GM21723 (cell line): ENCODE measurements around the gene NALCN.
A peak's percentile ranks its signal among the peaks of the same experiment; 100 is the strongest.

Experiments used
- ATAC-seq: cut with Tn5 transposase; IDR thresholded peaks from one replicate; pipeline ENCODE4 v1.9.1; 2021; ENCODE audit warnings: mild to moderate bottlenecking, moderate library complexity; ENCODE audit not compliant: unreplicated experiment

Gene NALCN

DNA sequence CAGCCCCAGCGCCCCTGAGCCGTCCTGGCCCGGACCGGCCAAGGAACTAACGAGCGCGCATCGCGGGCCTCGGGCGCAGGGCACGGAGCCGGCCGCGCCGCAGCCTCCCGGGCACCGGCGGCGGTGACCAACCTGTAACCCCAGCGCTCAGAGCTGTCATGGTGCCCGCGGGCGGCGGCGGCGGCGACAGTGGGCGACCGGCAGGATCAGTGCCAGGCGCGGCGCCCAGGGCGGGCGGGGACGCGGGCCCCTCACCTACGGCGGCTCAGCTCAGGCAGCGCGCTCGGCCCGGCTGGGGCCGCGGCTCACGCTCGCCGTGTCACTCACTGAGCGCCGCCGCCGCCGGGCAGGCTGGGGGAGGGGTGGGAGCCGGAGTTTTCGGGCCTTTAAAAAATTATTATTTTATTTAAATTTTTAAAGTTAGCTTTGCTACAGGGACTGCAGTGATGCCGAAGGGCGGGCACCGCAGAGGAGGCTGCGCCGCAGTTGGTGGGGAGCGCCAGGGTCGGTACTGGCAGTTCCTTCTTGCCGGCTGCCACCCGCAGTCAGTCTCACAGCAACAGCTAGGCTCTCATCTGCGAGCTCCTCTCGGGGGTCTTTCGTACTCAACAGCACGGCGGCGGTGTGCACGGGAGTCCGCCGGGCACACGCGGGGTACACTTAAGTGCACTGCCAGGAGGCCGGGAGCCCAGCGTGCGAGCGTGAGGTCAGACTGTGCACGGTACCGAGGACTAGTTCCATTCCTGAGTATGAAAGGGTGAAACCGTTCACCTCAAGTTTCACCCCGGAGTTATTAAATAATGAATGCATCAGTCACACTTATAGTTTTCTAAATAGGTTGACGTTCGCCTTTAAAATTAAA lies at the start of gene NALCN:
NALCN (minus strand) TSS at position 328 of the 862 bp plus-strand sequence. CDS start 17,382 bp downstream, outside the sequence.
- no peak for ATAC-seq

- ATAC-seq: no peak
Measured at GRCh38 chr13:101465877-101466276, 49.6 kb upstream of the NALCN start.

- no peak for ATAC-seq
Measured at GRCh38 chr13:101457176-101457575, 40.9 kb upstream of the NALCN start.

DNA sequence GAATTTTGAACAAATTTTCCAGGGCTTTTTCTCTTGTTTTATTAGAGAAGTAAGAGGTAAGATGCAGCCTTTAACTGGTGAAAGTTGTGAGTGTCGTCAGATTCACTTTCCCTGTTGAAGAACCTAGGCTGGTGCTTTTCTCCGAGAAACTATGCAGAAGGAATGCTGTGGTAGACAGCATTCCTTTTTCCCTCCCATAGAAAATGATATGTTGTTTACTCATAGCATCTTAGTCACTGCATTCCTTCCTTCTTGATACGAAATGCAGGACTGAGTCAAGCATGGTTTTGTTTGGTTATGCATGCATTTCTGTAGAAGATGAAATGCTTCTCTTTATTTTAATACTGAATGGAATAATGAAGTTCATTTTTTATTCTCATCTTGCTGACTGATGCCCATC lies 39.6 kb upstream of the NALCN start:
- ATAC-seq: no peak

- no peak for ATAC-seq
Measured at GRCh38 chr13:101454767-101455166, 38.5 kb upstream of the NALCN start.

DNA sequence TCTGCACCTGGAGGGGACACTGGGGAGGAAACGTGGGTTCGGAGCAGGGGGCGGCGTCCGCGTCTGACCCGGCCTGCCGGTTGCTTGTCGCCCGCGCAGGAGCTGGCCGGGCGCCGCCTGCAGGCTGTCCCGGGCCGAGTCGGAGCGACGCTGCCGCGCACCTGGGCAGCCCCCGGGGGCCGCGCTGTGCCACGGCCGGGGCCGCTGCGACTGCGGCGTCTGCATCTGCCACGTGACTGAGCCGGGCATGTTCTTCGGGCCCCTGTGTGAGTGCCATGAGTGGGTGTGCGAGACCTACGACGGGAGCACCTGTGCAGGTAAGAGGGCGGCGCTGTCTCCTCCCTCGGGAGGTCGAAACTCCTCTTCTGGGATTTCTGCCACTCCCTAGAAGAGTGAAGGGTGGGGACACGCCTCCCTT lies 37.5 kb upstream of the NALCN start:
- peak; percentile 60 for ATAC-seq

- ATAC-seq: peak; percentile 85
Measured at GRCh38 chr13:101452519-101453485, 36.5 kb upstream of the NALCN start, which contains the start of gene ITGBL1. Gene ITGBL1 (plus strand): TSS chr13:101452675. CDS start chr13:101452834, 159 bp downstream.

DNA sequence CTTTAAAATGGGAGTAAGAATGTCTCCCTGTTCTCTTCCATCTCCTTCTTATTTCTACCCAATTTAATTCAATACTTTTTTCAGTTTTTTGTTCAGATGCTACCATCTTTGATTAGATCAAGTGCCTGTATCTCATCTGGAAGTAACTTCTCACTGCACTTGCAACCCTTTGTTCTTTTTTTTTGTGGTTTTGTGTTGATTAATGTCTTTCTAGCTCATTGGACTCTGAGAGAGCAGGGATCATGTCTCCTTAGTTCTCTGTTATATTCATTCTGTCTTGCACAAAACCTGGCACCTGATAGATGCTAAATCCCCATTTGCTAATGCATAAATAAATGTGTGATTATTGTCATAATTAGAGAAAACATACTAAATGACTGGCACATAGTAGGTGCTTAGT lies 35.3 kb upstream of the NALCN start:
- ATAC-seq: no peak

DNA sequence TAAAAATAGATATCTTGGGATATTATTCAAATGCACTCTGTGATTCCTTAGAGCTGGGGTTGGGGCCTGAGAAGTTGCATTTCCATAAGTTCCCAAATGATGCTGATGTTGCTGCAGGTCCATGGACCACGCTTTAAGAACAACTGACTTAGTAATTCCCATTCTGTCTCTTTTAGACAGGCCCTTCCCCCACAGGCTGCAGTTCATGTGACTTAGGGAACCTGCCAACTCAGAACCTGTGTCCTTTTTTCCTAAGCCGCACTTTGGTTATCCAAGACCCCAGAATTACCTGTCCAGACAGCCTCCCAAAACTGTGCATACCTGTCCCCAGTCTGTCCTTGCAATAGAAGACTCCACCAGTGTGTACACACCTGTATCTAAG lies 34.4 kb upstream of the NALCN start:
- ATAC-seq: no peak

- no peak for ATAC-seq
Measured at GRCh38 chr13:101449790-101450748, 33.8 kb upstream of the NALCN start.

DNA sequence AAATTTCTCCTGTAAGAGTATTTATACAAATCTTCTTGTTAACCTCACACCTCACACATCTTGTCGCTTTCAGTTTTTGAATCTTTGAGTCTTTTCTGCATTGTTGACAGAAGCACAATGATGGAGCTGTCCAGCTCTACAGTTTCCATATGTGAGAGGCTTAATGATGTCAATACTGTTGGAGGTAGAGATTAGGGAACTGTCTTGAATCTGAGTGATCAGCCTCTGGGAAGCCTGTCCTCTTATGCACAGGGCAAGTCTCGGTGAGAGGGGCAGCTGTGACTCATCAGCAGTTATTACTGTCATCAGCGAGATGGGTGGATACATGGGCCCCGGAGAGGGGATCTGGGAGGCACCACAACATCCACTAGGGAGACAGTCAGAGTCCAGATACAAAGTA lies 31.5 kb upstream of the NALCN start:
- ATAC-seq: no peak

DNA sequence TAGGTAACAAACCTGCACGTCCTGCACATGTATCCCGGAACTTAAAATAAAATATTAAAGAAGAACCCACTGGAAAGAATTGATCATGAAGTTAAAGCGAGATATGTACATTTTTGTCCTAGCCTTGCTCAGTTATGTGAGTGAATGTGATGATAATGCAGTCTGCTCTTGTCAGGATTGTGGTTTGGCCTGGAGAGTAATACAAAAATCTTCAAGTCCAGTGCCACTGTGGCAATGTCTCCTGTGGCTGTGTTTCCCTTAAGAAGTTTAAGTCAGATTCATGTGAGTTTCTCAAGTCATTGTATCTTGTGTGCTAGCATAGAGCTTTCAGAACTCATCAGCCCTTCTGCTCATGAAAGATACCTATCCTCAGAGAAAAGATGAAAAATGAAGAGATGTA lies 18.2 kb upstream of the NALCN start:
- no peak for ATAC-seq

GRCh38 chr13:101433895-101434294 lies 17.6 kb upstream of the NALCN start:
- ATAC-seq: no peak

- no peak for ATAC-seq
Measured at GRCh38 chr13:101429733-101430132, 13.4 kb upstream of the NALCN start.

DNA sequence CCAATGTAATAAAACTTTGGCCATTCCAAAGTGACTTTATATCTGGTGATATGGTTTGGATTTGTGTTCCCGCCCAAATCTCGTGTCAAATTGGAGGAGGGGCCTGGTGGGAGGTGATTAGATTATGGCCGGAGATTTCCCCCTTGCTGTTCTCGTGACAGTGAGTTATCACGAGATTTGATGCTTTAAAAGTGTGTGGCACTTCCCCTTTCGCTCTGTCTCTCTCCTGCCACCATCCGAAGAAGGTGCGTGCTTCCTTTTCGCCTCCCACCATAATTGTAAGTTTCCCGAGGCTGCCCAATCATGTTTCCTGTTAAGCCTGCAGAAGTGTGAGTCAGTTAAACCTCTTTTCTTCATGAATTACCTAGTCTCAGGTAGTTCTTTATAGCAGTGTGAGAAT lies 9.3 kb upstream of the NALCN start:
- ATAC-seq: no peak

DNA sequence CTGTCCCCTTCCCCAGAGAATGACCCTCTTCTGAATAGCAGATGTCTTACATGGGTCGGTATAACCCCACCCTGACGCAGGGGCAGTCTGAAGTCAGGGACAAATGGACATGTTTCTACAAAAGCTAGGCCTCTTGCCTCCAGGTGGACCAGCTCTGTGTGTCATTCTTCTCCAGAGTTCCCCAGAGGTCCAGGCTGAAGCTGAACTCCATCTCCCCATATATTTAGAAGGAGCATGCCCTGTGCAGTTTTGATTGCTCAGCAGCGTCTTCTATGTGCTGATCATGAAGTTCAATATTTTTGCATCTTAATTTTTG lies 8.8 kb upstream of the NALCN start:
- ATAC-seq: no peak

- ATAC-seq: no peak
Measured at GRCh38 chr13:101424381-101425155, 8.3 kb upstream of the NALCN start.

DNA sequence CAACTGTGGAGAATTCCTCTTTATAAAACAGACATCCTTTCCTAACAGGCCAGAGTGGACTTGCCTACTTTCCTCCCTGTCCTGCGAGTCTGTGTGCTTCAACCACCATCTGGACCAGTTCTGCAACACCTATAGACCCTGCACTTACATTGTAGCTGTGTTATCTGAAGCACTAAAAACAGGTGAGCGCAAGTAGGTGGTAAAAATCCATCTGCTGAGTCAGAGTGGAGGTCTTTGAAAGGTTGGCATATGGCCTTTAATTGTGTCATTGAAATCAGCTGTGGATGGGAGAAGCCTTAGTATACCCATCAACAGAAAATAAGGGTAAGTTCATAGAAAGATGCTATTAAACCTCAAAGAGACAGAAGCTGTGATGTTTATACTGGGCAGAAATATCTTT lies 7.6 kb upstream of the NALCN start:
- ATAC-seq: no peak

DNA sequence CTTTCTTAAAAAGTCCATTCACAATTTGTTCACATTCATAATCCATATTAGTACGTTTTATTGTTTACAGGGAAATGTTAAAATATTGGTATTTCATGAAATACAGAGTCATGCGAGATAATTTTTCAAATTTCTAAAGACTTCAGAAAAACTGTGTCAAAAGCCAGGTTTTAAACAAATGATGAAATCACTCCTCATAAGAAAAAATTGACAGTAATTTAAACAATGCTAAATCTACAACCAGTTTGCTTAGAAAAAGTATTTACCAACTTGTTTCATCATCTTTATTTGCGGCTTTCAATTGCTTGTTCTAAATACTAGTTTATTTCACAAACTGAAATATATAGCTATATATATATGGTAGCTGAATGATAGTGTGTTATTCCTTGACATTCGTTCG lies 1.2 kb upstream of the NALCN start:
- no peak for ATAC-seq

DNA sequence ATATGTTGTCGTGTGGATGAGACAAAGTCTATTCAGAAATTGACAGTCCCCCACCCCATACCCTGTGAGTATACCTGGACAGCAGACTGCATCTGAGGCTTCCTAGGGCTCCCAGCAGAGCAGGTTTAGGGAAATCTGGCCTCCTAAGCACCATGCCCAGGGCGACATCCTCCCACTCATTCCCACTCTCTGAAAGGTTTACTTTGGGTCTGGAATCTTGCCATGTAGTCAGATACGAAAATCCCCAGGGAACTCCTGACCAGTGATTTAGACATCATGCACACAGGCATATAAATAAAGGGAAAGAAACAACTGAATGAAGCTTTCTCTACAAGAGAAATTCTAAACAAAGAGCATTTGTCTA lies 717 bp upstream of the NALCN start:
- no peak for ATAC-seq
